SK-N-SH treated with all-trans-retinoic acid at 6 μM for 48 hours (cell line): ENCODE data around the gene EXOC3L2.

Experiments
- OSR1 ChIP-seq: fragments of 250-450 bp; sonication (Bioruptor Pico); IDR thresholded peaks from 2 replicates; pipeline ENCODE4 v1.8.0; 2022; ENCODE audit warnings: moderate library complexity, mild to moderate bottlenecking, inconsistent platforms
- RARB ChIP-seq: fragments of 250-450 bp; sonication (Bioruptor Pico); IDR thresholded peaks from 2 replicates; pipeline ENCODE4 v1.8.0; 2021; ENCODE audit warnings: mild to moderate bottlenecking, moderate library complexity

GRCh38 chr19:45218426-45218825 lies 26.8 kb downstream of the EXOC3L2 start:
- no peak for TF ChIP-seq RARB (CRISPR knock-in tag)
- no peak for TF ChIP-seq OSR1
